GM21367 (cell line): Measurements from ENCODE around the gene ANKEF1.
"Not testable (repeated sequence)": the region's sequence is repeated elsewhere in the genome, so short reads cannot be mapped to it uniquely, and the experiment has no call there.

Experiments used
- ATAC-seq: cut with Tn5 transposase; IDR thresholded peaks from one replicate; pipeline ENCODE4 v1.9.1; 2021; ENCODE audit not compliant: unreplicated experiment

ANKEF1 gene

DNA sequence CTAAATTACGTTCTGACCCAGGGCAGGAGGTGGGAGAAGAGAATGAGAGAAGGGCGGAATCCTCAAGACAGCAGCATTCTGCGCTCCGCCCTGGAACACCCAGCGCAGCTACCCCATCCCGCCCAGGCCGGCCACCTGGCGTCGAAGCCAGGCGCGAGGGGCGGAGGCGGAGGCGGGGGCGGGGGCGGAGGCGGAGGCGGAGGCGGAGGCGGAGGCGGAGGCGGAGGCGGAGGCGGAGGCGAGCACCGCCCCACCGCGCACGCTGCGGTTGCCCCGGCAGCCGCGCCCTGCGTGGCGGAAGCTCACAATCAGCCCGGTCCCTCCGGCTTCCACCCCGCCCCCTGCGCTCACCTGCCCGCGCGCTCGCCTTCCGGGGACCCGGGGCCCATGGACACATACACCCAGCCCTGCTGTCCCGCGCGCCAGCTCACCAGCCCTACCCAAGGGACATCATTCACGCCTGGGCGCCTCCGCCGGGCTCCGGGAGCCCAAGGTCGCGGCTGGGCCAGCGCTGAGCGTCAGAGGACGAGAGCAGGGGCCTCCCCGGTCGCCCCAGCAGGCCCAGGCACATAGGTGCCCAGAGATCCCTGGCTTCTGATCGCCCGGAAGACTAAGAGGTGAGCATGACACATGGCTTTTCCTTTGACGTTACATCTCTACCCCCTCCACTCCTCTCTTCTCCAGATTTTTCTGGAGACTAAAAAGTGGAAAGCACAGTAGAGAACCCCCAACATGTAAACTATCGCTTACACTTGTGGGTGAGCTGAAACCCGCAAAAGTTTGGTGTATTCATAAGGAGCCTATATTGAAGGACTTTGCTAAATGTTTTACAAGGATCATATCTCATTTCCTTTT, at the start of gene ANKEF1:
TSS of gene ANKEF1 (plus strand) at position 271 of the 855 bp plus-strand sequence. CDS start 3,315 bp downstream, outside the sequence.
- peak; percentile 98 for ATAC-seq

DNA sequence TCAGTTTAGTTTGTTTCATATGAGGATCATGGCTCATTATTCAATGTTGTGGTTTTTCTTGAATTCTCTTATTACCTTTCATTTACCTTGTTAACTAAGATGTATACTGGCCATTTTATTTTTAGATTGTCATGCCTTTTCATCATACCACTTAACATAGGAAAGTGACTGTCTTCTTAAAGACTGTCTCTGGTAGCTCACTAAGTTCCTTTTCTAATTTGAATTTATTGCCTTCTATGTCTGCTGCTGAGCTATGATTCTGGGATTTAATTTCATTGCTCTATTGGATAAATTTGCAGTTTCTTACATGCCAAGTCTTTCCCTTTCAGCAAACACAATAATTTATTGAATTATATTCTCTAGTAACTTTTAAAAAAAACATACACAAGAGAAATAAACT, 49.5 kb upstream of the ANKEF1 start:
- no peak for ATAC-seq

DNA sequence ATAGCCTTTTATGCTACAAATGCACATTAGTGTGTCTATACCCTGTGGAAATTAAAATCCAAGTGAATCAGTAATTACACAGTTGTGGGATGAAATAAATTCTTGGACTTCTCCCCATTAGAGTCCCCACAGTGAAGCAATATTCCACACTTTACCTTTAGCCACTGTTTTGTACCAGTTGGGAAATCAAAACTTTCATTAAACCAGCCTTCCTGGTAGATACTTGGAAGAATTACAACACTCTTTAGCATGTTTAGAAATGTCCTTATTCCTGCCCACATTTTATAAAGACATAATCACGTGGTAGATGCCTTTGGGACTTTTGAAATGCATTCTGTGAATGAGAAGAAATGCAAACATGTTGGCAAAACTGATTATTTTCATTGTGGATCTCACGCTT, 49.0 kb upstream of the ANKEF1 start:
- no peak for ATAC-seq

DNA sequence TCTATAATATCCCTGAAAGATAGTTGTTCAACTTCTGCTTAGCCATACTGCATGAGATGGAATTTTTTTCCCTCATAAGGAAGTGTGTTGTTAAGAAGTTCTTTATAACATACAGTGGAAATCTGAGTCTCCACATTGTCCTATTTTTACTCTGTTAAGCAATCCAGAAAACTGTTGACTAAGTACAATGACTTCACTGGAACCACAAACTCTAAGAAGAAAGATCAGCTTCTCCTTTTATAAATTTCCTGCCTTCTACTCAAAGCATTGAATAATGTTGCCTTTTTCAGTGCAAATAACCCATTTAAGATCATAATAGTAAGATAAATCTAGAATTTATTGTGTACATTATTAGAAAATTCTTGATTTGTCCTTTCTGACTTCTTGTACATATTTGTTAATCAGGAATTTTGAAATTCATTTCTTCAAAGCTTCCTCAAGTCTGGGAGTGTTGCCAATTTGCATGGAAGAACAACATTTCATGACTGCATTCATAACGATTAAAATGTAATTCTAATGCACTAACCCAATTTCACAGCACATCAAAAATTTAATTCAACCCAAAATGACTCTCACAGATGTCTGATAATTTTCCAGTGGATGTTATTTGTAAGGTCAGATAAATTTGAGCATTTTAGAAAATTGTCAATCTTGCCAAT, 45.6 kb upstream of the ANKEF1 start:
- no peak for ATAC-seq

DNA sequence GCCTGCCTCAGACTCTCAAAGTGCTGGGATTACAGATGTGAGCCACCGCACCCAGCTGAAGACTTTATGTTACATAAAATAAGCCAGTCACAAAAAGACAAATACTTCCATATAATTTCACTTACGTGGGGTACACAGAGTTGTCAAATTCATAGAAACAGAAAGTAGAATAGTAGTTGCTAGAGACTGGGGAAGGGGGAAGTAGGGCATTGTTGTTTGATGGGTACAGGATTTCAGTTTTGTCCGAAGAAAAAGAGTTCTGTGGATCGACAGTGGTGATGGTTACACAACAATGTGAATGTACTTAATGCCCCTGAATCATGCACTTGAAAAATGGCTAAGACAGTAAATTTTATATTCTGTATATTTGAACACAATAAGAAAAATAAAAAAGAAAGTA, 41.6 kb upstream of the ANKEF1 start:
- no peak for ATAC-seq

DNA sequence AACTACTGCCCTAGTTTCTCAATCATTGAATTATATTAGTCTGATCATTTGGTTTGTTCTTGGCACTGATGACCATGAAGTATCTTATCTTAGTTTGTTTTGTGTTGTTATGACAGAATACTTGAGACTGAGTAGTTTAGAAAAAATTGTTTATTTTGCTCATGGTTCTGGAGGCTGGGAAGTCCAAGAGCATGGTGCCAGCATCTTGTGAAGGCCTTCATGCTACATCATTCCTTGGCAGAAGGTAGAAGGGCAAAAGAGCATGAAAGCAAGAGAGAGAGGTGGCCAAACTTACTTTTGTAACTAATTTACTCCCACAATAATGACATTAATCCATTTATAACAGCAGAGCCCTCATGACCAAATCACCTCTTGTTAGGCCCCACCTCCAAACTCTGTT, 40.1 kb upstream of the ANKEF1 start:
- no peak for ATAC-seq

DNA sequence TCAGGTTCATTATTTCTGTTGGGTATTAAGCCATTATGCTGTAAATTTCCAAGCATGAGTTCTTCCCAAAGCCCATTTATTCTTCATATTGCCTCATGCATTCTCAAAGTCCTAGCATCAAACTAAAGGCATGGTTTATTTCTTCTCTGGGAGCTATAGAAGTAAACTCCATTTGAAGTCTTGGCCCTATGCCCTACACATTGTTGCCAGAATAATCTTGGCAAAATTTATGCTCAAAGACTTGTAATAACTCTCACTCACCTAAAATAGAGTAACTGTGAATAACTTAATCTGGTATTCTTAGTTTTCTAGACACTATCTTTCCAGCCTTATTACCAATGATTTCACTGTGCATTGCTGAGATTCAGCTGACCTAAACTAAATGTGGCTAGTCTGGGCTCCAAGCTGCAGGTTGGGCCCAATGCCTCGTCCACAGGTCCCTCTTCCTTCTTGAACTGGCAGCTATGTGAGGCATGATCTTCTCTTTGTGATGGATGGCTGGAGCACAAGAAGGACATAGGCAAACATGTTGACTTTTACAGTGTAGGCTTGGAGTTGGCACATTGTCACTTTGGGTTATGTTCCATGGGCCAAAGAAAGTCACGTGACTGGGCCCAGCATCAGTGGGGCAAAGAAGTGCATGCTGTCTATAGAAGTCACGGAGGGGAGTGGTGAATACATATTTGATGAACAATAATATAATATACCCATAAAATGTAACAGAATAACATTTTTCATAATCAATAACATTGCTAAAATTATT, 39.1 kb upstream of the ANKEF1 start:
- no peak for ATAC-seq

DNA sequence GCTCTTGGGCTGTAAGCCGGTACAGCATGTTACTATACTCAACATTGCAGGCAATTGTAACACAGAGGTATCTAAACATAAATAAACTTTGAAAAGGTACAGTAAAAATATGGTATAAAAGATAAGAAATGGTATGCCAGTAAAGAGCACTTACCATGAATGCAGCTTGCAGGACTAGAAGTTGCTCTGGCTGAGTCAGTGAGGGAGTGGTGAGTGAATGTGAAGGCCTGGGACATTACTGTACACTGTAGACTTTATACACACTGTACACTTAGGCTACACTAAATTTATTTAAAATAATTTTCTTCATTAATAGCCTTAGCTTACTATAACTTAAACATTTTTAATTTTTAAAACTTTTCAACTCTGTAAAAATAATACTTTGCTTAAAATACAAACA, 37.8 kb upstream of the ANKEF1 start:
- no peak for ATAC-seq

DNA sequence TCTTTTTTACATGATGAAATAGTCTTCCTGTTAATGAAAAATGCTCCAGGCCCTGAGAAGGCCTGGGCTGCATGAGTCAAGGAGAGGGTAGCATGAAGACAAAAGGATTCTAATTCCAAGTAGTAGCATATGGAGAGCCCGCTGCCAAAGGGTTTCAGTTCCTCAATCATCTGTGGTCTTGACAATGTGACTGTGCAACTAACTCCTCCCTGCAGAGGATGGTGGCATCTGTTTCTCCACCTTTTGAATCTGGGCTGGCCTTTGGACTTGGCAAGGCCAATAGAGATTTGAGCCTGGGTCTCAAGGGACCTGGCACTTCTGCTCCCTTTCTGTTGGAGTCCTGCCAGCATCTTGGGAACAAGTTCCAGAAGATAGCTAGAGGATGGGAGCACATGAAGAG, 35.1 kb upstream of the ANKEF1 start:
- peak; percentile 51 for ATAC-seq

DNA sequence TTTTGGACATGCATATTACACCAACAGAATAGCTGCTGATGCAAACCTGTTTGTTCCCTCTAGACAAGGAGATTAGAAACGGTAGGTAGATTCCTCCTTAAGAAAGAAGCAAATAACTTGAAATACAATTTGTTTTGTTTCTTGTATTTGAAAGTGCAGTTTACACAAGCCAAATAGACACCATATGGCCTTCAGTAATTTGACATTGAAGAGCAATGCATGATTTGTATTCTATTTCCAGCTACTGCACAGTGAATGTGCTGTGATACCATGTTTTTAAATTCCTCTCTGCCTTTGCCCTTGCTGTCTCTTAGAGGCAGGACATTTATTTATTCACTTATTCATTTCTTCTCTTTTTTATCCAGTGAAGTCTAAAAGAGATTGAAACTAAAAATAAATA, 31.9 kb upstream of the ANKEF1 start:
- no peak for ATAC-seq

DNA sequence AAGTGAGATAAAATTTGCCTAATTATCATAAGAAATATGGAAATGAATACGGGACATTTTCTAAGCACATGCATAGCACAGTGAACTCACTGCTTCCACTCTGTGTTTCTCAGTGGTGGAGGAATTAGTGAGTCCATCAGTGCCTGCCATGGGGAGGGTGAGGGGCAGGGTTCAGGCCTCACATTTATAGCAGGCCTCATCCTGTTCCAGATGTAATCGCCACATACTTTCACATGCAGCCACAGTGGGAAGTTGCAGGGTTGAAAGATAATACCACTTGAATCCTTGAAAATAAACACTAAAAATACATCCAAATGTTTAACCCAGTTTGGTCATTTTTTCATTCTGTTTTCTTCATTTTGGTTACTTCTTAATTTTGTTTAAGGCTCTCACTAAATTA, 29.9 kb upstream of the ANKEF1 start:
- ATAC-seq: no peak

DNA sequence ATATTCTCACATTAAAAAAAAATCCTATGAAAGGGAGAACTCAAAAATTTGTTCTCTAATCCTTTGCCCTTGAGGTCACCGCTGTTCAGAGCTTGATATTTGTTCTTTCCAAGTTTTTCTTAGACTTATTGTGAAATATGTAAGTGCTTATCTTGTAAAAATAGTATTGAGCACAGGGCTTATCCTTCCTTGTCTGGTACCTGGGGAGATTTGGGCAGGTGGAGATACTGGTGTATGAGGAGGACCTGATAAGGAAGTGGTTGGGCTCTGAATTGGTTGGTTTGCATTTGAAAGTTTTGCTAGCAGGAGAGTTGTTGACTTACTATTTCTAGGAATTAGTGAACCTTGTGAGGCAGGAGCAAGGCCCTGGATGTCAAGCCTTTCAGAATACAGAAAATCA, 28.9 kb upstream of the ANKEF1 start:
- no peak for ATAC-seq

DNA sequence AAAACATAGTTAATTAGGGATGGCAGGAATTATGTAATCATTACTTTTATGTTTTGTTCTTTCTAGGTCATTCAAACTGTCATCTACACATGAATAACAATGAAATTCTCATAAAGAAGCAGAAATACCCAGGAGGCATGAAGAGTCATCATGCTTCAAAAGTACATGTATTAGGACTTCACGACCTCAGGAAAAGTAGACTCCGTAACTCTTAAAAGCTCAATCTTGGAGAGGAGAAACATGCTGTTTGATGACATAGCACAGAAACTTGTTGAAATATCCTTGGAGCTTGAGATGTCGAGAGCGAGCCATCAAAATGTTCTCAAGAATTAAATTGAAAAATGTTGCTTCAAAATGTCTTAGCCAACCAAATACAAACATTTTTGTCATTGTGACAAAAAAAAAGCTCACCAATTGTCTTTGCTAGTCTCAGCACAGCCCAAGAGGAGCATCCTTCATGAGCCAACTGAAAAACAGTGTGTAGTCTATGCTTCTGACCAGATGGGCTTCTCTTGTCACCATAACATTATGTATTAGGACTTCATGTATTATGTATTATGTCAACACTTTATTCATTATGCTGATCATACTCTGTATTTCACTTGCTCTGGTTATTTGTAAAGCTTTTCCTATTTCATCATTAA, 28.2 kb upstream of the ANKEF1 start:
- no peak for ATAC-seq

DNA sequence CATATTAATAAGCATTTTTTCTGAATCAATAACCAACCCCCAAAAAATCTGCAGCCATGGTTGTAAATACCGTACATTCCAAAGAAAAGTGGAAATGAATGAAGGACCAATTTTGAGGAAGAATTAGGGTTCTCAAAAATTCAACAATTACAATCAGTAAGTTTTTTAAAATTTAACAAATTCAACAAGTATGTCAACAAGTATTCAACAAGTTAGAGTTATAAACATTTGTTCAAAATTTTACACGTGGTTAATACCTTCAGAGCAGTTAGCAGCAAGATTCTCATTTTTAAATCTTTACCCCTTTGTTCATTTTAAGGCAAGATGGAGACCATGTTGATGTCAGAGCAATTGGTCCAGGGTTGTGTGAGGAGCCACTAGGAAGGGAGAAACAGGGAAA, 27.6 kb upstream of the ANKEF1 start:
- no peak for ATAC-seq

DNA sequence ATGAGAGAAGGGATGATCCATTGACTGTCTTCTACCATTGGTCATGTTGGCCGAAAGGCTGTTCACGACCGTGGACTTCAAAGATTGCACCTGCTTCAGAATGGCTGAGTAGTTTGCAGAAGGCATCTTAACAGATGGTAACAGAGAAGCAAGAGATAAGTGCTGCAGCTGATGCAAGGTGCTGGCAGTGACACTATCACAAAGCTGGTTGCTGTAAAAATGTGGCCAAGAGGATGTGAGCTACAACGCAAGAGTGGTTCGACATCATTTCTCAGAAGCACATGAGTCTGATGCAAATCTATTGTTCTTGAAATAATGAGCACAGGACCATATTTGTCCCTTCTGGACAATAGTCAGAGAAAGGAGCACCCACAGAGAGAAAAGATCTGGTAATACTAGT, 27.0 kb upstream of the ANKEF1 start:
- ATAC-seq: no peak

DNA sequence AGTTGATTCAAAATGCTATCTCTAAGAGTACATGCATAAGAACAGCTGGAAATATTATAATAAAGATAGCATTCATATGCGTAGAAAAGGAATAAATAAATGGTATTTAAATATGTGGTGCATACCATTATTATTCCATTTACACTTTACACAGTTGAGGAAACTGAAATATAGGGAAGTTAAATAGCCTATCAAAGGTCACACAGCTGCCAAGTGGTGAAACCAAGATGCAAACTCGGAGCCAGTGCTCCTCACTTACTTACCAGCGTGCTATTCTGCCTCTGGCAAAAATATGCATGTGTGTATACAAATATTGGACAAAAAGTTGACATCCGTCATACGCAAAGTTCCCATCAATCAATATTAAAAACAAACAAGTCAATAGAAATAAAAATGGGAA, 22.3 kb upstream of the ANKEF1 start:
- no peak for ATAC-seq

DNA sequence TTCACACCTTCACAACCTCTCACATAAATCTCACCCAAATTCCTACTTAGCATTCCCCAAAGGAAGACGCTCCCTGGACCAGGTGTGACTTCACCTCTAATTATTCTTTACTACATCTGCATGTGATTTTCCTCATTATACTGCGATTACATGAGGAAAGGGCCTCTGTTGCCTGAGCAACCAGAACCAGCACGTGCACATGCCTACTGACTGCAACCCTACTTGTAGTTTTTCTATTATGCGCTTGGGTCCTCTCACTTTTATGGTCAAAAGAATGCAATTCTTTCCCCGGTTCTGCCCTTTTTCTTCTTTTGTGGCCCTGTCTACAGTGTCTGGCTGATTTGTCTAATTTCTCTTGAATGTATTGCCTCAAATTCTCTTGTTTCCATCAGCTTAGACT, 20.4 kb upstream of the ANKEF1 start:
- no peak for ATAC-seq

DNA sequence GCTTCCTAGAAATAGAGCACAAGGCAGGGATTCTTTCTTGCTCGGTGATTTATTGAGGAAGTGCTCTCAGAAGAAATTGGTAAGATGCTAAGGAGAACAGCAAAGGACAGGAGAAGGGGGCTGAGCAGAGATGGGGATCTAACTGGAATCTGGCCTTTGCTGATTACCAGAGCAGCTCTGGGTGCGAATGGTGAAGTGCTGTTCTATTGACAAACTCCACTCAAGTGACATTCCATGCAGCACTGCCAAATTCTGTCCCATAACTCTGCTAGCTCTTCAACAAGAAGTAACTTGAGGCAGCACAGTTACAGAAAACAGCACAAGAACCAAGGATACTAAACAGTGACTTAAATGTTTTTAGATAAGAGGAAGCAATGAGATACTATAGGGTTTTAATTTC, 13.8 kb upstream of the ANKEF1 start:
- no peak for ATAC-seq

DNA sequence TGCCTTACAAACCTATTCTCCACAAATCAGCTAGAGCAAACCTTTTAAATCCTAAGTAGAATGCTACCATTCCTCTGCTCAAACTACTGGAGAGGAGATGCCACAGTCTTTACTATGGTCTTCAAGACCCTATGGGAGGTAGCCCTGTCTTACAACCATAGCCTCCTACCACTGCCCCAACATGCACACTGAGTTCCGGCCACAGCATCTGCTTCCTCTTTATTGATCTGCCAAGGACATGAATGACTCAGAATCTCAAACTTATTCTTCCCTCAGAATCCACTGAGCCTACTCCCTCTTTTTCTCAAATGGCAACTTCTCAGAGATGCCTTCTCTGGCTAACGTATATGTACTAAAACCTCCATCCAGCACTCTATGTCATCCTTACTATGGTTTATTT, 12.2 kb upstream of the ANKEF1 start:
- ATAC-seq: no peak

DNA sequence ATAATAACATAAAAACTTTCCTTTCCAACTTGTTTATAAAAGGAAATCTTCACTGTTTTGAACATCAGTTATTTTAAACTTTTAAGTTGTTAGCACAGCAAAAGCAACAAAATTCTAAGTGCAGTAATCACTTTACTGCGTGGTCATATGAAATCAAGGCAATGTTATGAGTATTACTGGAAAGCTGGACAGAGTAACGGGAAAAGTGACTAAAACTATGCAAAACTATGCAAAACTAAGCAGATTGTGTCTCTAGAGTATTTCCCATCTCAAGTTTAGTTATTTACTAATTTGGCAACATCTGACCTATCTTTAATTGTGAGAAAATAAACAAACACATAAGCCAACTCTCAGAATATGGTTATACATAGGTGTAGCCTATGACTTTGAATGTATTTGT, 10.9 kb upstream of the ANKEF1 start:
- ATAC-seq: no peak

DNA sequence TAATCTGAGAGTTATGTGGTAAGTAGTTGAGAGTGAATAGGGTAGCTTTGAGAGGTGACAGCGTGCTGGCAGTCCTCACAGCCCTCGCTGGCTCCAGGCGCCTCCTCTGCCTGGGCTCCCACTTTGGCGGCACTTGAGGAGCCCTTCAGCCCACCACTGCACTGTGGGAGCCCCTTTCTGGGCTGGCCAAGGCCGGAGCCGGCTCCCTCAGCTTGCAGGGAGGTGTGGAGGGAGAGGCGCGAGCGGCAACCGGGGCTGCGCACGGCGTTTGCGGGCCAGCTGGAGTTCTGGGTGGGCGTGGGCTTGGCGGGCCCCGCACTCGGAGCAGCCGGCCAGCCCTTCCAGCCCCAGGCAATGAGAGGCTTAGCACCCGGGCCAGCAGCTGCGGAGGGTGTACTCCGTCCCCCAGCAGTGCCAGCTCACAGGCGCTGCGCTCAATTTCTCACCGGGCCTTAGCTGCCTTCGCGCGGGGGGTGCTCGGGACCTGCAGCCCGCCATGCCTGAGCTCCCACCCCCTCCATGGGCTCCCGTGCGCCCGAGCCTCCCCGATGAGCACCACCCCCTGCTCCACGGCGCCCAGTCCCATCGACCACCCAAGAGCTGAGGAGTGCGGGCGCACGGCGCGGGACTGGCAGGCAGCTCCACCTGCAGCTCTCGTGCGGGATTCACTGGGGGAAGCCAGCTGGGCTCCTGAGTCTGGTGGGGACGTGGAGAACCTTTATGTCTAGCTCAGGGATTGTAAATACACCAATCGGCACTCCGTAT, 3.2 kb upstream of the ANKEF1 start:
- not testable (repeated sequence) for ATAC-seq
